Measurements from ENCODE around the gene SLC2A5. TPM values are rescaled to one million over a fixed set of nuclear protein-coding genes. Genes with fewer than 3 reads are reported as not detected.

Gene SLC2A5
- total RNA-seq: 0.98 TPM
- long read RNA-seq, full-length matches to known transcripts: 1 of 1 reads
- long read RNA-seq, partial matches to known transcripts: 0 of 1 reads
- long read RNA-seq, other reads (novel, unspliced or antisense): 0 of 1 reads

GRCh38 chr1:9069326-9070100 lies at the start of gene SLC2A5:
Gene SLC2A5 (minus strand): TSS chr1:9069635. CDS start chr1:9069536, 99 bp downstream.
- no peak for TF ChIP-seq CTCF (IDR thresholded peaks at IDR 0.05)
- DNase-seq: no peak
- Histone ChIP-seq H3K36me3 (no peaks in the 10 kb centered on the region), H3K4me1 (peaks cover 16% of the 10 kb centered on the region), H3K27me3 (no peaks in the 10 kb centered on the region), H3K27ac (peak within 1 kb of the TSS; percentile 19), H3K4me3 (peak within 1 kb of the TSS; percentile 6), H3K9me3 (no peaks in the 10 kb centered on the region)
- intact Hi-C loops (cut with DNase I): no loop called here
- peak; percentile 82 for ATAC-seq

GRCh38 chr1:9118186-9118585 lies 48.8 kb upstream of the SLC2A5 start:
- Histone ChIP-seq H3K9me3 (no peaks in the 10 kb centered on the region), H3K27ac (no peak overlapping the region), H3K4me3 (no peak overlapping the region), H3K27me3 (no peaks in the 10 kb centered on the region), H3K4me1 (peaks cover 12% of the 10 kb centered on the region), H3K36me3 (no peaks in the 10 kb centered on the region)
- intact Hi-C loops (cut with DNase I): no loop called here
- no peak for ATAC-seq
- DNase-seq: no peak
- TF ChIP-seq CTCF (IDR thresholded peaks at IDR 0.05): no peak

GRCh38 chr1:9115351-9116205 lies 46.1 kb upstream of the SLC2A5 start:
- H3K27me3 ChIP-seq: no peaks in the 10 kb centered on the region
- no peaks in the 10 kb centered on the region for H3K36me3 ChIP-seq
- no peak for TF ChIP-seq CTCF (IDR thresholded peaks at IDR 0.05)
- intact Hi-C loops (cut with DNase I): no loop called here
- no peaks in the 10 kb centered on the region for H3K9me3 ChIP-seq
- no peak overlapping the region for H3K27ac ChIP-seq
- no peak overlapping the region for H3K4me3 ChIP-seq
- H3K4me1 ChIP-seq: peaks cover 6% of the 10 kb centered on the region
- ATAC-seq (no peak), DNase-seq (no peak)

GRCh38 chr1:9112961-9113880 lies 43.8 kb upstream of the SLC2A5 start:
- intact Hi-C loops (cut with DNase I): no loop called here
- DNase-seq: no peak
- H3K4me3 ChIP-seq: no peak overlapping the region

More at GRCh38 chr1:9112961-9113880, 43.8 kb upstream of the SLC2A5 start:
- Histone ChIP-seq H3K27ac (no peak overlapping the region), H3K4me1 (peaks cover 3% of the 10 kb centered on the region), H3K27me3 (no peaks in the 10 kb centered on the region), H3K9me3 (no peaks in the 10 kb centered on the region), H3K36me3 (peaks cover 3% of the 10 kb centered on the region)
- TF ChIP-seq CTCF (IDR thresholded peaks at IDR 0.05): no peak
- no peak for ATAC-seq
